ENCODE results near the gene PBX4. TPM values are rescaled to one million over a fixed set of nuclear protein-coding genes. Genes with fewer than 3 reads are reported as not detected.

PBX4 gene
- polyA plus RNA-seq, 1 experiment: 0.63 TPM

- ChIA-PET POLR2A (interaction anchor here (1.2 kb wide), 1 partner anchor 10 kb away, joined by 5 read pairs; the partner anchor contains the start of gene ATP13A1), CTCF (interaction anchor here (1.9 kb wide), 1 partner anchor 10 kb away, joined by 9 read pairs; the partner anchor contains the start of gene GMIP)
- Histone ChIP-seq H3K27me3 (ENCODE audit: control insufficient read depth, insufficient read depth, low read length) (no peaks in the 10 kb centered on the region), H3K9me3 (ENCODE audit: control insufficient read depth, insufficient read depth, low read length) (no peaks in the 10 kb centered on the region), H3K4me3 (ENCODE audit: low read depth, low read length) (no peak overlapping the region), H3K27ac (ENCODE audit: low read depth, low read length) (no peak overlapping the region)
- TF ChIP-seq CTCF (IDR thresholded peaks at IDR 0.05; ENCODE audit: low read depth, low read length): no peak
- no peak for DNase-seq (ENCODE audit: low read depth, low spot score)
Measured at GRCh38 chr19:19653597-19654147, 35.2 kb upstream of the PBX4 start.

- no peaks in the 10 kb centered on the region for H3K9me3 ChIP-seq (ENCODE audit: control insufficient read depth, insufficient read depth, low read length)
- no peak for DNase-seq (ENCODE audit: low read depth, low spot score)
- no peak overlapping the region for H3K4me3 ChIP-seq (ENCODE audit: low read depth, low read length)
- TF ChIP-seq CTCF (IDR thresholded peaks at IDR 0.05; ENCODE audit: low read depth, low read length): no peak
- POLR2A ChIA-PET: no interaction called here
- CTCF ChIA-PET: interaction anchor here (1.3 to 1.9 kb wide), 2 partner anchors 9 to 121 kb away, joined by 5 to 9 read pairs; partner anchors contain the start of gene GMIP
- H3K27ac ChIP-seq (ENCODE audit: low read depth, low read length): no peak overlapping the region
- no peaks in the 10 kb centered on the region for H3K27me3 ChIP-seq (ENCODE audit: control insufficient read depth, insufficient read depth, low read length)
Measured at GRCh38 chr19:19652482-19653295, 34.2 kb upstream of the PBX4 start.

- ChIA-PET CTCF (no interaction called here), POLR2A (interaction anchor here (0.6 kb wide), 1 partner anchor 119 kb away, joined by 3 read pairs; no protein-coding TSS in a partner anchor)
- H3K9me3 ChIP-seq (ENCODE audit: control insufficient read depth, insufficient read depth, low read length): no peaks in the 10 kb centered on the region
- no peak overlapping the region for H3K4me3 ChIP-seq (ENCODE audit: low read depth, low read length)
- no peak for DNase-seq (ENCODE audit: low read depth, low spot score)
- H3K27me3 ChIP-seq (ENCODE audit: control insufficient read depth, insufficient read depth, low read length): no peaks in the 10 kb centered on the region
- H3K27ac ChIP-seq (ENCODE audit: low read depth, low read length): no peak overlapping the region
- TF ChIP-seq CTCF (IDR thresholded peaks at IDR 0.05; ENCODE audit: low read depth, low read length): no peak
Measured at GRCh38 chr19:19651076-19651475, 32.6 kb upstream of the PBX4 start.

DNA sequence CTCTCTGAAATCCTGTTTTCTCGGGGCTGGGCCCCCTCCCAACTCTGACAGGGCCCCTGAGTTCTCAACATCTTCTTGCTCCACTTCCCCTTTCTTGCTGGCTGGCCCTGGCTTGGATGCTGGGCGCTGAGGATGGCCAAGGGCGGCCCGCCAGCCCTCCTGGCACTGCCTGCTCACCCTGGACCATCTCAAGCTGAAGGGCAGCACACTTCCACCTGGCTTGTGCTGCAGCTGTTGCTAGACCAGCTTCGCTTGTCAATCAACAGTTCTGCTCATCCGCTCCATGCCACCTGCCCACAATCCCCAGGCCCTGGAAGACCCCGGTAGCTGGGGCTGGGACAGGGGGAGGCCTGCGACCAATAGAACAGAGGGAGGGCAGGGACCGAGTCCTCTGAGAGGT lies 31.8 kb upstream of the PBX4 start:
- no peak for DNase-seq (ENCODE audit: low read depth, low spot score)
- Histone ChIP-seq H3K4me3 (ENCODE audit: low read depth, low read length) (no peak overlapping the region), H3K9me3 (ENCODE audit: control insufficient read depth, insufficient read depth, low read length) (no peaks in the 10 kb centered on the region), H3K27me3 (ENCODE audit: control insufficient read depth, insufficient read depth, low read length) (no peaks in the 10 kb centered on the region), H3K27ac (ENCODE audit: low read depth, low read length) (no peak overlapping the region)
- ChIA-PET CTCF (interaction anchor here (2.0 kb wide), 1 partner anchor 118 kb away, joined by 12 read pairs; no protein-coding TSS in a partner anchor), POLR2A (no interaction called here)
- TF ChIP-seq CTCF (IDR thresholded peaks at IDR 0.05; ENCODE audit: low read depth, low read length): no peak

DNA sequence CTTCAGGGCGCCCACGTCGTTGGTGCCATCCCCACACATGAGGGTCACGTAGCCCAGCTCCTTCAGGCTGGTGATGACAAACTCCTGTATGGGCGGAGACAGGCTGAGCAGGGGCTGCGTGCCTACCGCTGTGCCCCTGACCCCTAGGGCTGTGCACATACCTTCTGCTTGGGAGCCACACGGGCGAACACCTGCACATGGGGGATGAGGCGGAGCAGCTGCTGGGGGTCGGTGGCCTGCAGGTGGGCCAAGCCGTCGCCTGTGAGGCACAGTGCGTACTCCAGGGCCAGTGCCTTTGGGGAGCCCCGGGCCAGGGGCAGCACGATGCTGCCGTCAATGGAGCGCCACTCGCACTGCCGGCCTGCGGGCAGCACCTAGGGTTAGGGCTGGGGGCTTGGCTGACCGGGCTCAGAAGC lies 31.1 kb upstream of the PBX4 start:
- ChIA-PET CTCF (interaction anchor here (0.8 to 2.0 kb wide), 2 partner anchors 97 to 117 kb away, joined by 3 to 12 read pairs; no protein-coding TSS in a partner anchor), POLR2A (no interaction called here)
- Histone ChIP-seq H3K9me3 (ENCODE audit: control insufficient read depth, insufficient read depth, low read length) (no peaks in the 10 kb centered on the region), H3K27ac (ENCODE audit: low read depth, low read length) (no peak overlapping the region), H3K4me3 (ENCODE audit: low read depth, low read length) (no peak overlapping the region), H3K27me3 (ENCODE audit: control insufficient read depth, insufficient read depth, low read length) (no peaks in the 10 kb centered on the region)
- no peak for TF ChIP-seq CTCF (IDR thresholded peaks at IDR 0.05; ENCODE audit: low read depth, low read length)
- no peak for DNase-seq (ENCODE audit: low read depth, low spot score)

All from AG04450 (cell line).